ENCODE measurements around the gene TANGO6.
"Not testable (repeated sequence)": the region's sequence is repeated elsewhere in the genome, so short reads cannot be mapped to it uniquely, and the experiment has no call there.

TANGO6 gene

GRCh38 chr16:69017036-69017783 is 173.9 kb downstream of the TANGO6 start:
- DNase-seq, result no peak

DNA sequence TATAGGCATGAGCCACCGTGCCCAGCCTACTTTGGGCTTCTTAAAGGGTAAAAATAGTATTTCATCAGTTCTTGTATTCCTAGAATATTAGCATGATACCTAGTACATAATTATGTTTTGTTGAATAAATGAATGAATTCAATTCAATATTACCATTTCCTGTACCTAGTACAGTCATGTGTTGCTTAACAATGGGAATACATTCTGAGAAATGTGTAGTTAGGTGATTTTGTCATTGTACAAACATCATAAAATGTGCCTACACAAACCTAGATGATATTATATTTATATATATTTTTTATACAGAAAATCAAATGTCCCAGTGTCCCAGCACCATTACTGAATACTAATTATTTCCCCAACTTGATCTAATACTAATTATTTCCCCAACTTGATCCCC is 176.5 kb downstream of the TANGO6 start:
- no peak for DNase-seq

GRCh38 chr16:69029121-69029520 is 185.8 kb downstream of the TANGO6 start:
- no peak for DNase-seq

DNA sequence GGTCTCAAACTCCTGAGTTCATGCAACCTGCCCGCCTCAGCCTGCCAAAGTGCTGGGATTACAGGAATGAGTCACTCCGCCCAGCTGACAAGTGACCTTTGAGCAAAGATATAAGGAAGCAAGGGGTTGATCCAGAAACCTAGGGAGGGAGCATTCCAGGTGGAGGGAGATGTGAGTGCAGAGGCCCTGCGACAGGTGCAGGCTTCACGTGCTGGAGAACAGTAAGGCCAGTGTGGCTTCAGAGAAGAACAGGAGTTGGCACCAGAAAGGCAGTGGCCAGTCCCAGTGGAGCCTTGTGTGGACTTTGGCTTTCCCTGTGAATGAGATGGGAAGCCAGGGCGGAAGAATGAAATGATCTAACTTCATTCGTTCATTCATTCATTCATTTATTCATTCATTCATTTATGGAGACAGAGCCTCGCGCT is 188.6 kb downstream of the TANGO6 start:
- no peak for DNase-seq

DNA sequence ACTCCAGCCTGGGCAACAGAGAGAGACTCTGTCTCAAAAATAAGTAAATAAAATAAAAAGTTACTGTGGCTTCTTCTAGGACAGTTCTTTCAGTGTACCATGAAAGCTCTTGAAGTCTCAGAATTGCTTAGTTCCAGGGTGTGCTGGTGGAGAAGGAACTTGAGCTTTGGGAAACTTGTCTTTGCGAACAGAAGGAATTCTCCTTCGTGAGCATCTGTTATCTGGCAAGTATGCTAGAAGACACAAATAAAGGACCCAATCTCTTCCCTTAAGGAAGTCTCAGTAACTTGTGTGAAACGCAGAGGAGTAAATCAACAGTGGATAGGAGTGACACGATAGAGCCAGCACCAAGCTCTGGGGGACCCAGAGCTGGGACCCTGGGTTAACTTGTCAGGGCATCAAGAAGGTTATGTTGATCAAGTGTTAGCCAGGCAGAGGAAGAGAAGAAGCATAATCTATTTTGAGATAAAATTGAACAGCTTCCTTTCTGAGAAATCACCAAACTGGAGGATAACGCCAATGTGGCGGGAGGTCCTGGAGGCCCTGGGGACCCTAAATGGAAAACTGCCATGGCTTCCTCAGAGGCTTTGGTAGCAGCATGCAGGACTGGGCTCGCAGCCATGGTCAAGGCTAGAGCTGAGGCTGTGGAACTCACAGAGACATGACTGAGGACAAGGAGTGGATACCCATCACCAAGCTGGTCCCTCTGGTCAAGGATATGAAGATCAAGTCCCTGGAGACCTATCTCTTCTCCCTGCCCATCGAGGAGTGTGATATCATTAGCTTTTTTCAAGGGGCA is 190.0 kb downstream of the TANGO6 start:
- DNase-seq, result no peak

- DNase-seq, result no peak
These were observed 192.0 kb downstream of the TANGO6 start for GRCh38 chr16:69035375-69035774.

- no peak for DNase-seq
These were observed 193.2 kb downstream of the TANGO6 start for GRCh38 chr16:69036399-69037091.

DNA sequence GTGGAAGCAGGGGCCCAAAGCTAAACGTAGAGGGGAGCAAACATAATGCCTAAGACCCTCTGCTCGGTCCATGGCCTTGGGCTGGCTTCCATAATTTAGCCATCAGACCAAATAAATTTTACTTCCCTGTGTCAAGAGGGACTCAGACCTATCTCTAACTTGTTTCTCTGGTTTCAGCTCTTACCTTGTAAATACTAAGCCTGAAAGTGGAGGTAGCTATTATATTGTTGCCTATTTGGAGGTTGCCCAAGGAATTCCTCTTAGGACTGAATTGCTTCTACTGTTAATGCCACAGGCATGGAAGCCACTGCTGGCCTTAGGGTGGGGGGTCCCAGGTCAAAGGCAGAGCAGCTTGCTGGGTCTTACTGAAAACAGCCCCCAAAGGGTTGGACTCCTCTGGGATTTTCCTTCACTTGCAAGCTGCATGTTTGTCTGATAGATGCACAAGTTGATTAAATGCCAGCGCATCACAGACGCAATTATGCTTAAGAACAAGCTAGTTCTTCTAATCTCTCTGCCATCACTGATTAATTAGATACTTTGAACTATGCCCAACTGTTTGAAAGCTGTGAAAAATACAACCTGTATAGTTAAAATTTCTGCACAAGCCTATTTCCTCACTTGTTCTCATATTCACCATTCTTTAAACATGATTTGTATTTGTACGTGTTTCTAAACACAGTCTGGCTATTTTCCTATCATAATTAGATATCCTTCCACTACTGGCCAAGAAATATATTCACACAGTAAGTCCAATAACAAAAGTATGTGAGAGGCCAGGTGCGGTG is 194.2 kb downstream of the TANGO6 start:
- no peak for DNase-seq

DNA sequence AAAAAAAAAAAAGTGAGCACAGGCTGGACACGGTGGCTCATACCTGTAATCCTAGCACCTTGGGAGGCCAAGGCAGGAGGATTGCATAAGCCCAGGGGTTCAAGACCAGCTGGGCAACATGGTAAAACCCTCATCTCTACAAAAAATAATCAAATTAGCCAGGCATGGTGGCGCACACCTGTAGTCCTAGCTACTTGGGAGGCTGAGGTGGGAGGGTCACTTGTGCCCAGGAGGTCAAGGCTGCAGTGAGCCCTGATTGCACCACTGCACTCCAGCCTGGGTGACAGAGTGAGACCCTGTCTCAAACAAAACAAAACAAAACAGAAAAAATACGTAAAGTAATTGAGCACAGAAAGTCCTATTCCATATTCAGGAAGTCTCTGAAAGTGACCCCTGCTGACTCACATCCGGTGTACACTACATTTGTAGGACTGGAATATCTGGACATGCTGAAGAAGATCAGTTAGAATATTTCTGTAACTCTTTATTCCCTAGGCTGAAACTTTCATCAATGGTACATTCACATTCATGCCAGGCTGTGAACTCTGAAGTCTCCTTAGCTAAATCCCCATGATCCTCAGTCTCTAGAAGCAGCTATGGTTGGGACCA is 196.1 kb downstream of the TANGO6 start:
- no peak for DNase-seq

DNA sequence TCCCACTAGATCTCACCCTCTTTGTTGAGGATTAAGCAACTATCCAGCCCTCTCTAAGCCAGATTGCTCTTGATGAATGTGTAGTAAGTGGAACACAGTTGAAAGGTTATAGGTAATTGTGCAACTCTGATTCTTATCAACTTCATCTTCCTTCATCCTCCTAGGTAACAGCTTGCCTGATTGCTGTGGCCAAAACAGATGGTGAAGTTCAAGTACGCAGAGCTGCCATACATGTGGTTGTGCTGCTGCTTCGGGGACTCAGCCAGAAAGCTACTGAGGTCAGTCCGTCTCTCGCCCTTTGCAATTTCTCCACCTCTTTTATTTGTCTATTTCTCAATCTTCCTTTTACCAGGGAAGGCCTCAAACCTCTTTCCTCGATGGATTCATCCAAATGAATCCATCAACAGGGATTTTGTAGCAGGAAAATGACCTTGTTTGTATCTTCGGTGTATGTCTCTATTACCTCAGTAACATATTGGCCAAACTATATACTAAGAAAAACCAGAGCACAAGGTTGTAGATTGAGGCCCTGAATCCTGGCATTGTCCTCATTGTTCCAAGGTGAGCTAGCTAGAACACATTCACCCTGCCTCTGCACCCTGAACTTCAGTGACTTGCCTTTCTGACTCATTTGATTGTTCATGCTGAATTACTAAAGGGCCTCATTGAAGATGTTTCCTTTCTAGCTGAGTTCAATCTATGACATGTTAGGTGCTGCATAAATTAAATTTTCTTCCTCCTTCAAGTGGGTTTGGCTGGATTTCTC is 197.0 kb downstream of the TANGO6 start:
- DNase-seq, result no peak

DNA sequence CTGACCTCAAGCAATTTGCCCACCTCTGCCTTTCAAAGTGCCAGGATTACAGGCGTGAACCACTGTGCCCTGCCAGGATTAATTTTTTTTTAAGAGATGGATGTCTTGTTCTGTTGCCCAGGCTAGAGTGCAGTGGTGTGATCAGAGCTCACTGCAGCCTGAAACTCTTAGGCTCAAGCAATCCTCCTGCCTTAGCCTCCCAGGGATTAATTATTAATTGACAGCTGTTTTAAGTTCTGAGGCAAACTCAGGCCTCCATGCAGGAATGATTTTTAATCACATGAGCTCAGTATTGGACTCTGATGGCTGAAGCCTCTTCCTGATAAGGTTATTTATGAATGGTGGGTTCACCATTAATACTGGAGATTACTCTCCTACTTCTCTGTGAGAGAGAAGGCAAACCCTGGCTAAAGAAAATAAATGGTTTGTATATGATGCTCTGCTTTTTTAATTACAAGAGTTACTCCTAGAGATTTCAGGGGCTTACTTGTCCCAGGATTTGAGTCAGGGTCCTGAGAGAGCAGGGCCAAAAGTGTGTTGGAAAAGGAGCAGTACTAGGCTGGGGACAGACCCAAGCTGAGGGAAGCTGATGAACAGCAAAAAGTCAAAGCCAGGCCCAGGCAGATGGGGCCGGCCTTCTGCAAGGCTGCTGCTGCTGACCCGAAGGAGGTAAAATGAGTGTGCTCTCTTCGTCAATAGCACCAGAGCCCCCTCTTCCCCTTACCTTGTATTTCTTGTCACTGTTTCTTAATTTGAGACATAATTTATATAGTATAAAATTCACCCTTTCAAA is 205.2 kb downstream of the TANGO6 start:
- DNase-seq, result no peak

DNA sequence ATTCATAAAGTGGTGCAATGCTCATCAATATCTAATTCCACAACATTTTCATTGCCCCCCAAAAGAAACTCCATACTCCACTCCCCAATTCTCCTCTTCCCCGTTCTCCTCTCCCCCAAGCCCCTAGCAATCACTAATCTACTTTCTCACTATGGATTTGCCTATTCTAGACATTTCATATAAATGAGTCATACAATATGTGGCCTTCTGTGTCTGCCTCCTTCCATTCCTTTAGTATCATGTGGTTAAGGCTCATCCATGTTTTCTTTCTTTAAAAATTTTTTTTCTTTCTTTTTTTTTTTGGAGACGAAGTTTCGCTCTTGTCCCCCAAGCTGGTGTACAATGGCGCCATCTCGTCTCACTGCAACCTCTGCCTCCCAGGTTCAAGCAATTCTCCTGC is 205.8 kb downstream of the TANGO6 start:
- DNase-seq, result no peak

GRCh38 chr16:69049603-69050375 is 206.5 kb downstream of the TANGO6 start:
- DNase-seq, result no peak

DNA sequence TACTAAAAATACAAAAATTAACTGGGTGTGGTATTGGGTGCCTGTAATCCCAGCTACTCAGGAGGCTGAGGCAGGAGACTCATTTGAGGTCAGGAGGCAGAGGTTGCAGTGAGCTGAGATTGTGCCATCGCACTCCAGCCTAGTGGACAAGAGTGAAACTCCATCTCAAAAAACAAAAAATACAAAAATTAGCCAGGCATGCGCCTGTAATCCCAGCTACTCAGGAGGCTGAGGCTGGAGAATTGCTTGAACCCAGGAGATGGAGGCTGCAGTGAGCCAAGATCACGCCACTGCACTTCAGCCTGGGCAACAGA is 208.1 kb downstream of the TANGO6 start:
- DNase-seq, result not testable (repeated sequence)

DNA sequence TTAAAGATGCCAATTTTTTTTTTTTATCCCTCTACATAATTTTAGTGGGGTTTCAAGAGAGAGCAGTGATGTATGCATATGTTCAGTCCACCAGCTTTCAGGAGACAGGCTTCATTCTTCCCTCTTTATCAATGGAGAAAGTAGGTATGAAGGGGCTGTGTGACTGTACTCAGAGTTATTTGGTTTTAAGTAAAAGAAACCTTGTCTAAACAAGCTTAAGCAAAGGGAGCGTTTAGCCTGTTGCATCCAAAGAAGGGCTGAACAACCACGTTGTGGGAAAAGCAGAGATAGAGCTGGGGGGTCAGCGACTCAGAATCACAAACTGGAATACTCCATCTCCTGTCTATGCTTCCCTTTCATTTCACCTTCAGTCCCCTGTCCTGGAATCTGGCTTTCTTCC is 211.7 kb downstream of the TANGO6 start:
- no peak for DNase-seq

- DNase-seq, result no peak
These were observed 212.6 kb downstream of the TANGO6 start for GRCh38 chr16:69055980-69056379.

DNA sequence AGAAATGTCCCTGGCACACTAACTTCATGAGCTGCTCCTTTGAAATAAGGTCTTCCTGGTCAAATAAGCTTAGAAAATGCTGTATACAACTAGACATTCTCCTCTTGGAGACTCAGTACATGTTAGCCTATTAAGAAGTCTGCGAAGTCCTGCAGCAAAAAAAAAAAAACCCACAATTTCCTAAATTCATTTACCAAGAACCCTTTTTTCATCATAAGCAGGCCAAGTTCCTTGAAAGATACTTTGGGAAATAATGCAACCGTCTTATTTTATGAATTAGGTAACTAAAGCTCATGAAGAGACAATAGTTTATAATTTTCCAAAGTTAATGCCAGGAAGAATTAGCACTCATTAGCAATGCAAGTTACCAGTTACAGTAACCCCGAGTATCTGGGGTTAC is 213.1 kb downstream of the TANGO6 start:
- no peak for DNase-seq

DNA sequence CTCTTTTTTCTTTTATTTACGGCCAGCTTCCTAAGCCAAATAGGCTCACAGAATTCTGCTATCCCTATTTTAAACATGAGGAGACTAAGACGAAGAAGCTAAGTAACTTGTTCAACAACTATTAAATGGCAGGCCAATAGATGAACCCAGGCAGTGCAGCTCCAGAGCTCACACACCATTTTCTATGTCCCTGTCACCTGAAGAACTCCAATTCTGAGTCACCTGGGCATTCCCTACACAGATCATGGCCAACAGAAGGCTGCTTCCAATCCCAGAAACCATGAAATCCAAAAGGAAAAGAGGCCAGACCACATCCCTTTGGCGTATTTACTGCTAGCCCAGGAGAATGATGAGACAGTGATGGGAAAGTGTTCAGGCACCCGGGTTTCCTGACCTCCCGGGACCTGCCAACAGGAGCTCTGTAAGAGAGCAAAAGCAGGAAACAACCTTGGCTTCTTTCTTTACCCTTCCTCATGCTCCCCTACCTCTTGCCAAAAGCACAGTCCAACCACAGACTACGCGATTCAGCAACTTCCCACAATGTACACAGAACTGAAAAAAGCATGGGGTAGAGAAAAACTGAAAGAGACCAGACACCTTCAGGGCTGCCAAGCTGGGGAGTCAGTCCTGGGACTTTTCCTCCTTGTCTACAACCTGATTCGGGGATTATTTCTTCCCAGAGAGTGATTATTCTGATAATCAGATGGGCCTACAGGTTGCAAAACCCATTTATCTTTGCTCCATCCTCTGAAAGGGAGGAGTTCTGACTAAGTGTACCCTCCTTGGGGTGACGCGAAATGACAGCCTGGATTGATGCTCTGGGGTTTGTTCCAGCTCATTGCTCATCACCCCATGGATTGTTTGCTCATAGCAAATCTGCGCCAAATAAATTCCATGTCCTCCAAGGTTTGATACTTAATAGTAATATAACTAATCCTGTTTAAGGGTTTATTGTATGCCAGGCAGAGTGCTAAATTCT is 214.4 kb downstream of the TANGO6 start:
- no peak for DNase-seq

- not testable (repeated sequence) for DNase-seq
These were observed 220.2 kb downstream of the TANGO6 start for GRCh38 chr16:69063491-69063890.

Data from KG1 (cell line).